Ishikawa (cell line): ENCODE measurements around the gene NOTCH2.

ENCODE experiments used
- CEBPB ChIP-seq: IDR thresholded peaks from 2 replicates; pipeline ENCODE4 v1.6.1; 2012
- CREB1 ChIP-seq: IDR thresholded peaks from 2 replicates; pipeline ENCODE4 v1.6.1; 2012; ENCODE audit warnings: low read depth
- EGR1 ChIP-seq: IDR thresholded peaks from 2 replicates; pipeline ENCODE4 v1.6.1; 2012
- EP300 ChIP-seq: IDR thresholded peaks from 2 replicates; pipeline ENCODE4 v1.6.1; 2012; ENCODE audit warnings: borderline replicate concordance
- FOXM1 ChIP-seq: IDR thresholded peaks from 2 replicates; pipeline ENCODE4 v1.6.1; 2012; ENCODE audit warnings: low read depth, borderline replicate concordance
- NFIC ChIP-seq: IDR thresholded peaks from 2 replicates; pipeline ENCODE4 v1.6.1; 2012
- RAD21 ChIP-seq: IDR thresholded peaks from 2 replicates; pipeline ENCODE4 v1.6.1; 2012; ENCODE audit warnings: low read depth
- TAF1 ChIP-seq: IDR thresholded peaks from 2 replicates; pipeline ENCODE4 v1.6.1; 2012; ENCODE audit warnings: low read depth, mild to moderate bottlenecking
- TCF12 ChIP-seq: IDR thresholded peaks from 2 replicates; pipeline ENCODE4 v1.6.1; 2012; ENCODE audit warnings: low read depth
- YY1 ChIP-seq: IDR thresholded peaks from 2 replicates; pipeline ENCODE4 v1.6.1; 2012; ENCODE audit warnings: low read depth
- ZBTB7A ChIP-seq: IDR thresholded peaks from 2 replicates; pipeline ENCODE4 v1.6.1; 2012; ENCODE audit warnings: low read depth
- TF ChIP-seq, protein P1 (sequence below): IDR thresholded peaks from 2 replicates; pipeline ENCODE4 v1.6.1; 2012
- TF ChIP-seq, protein P2 (sequence below): IDR thresholded peaks from 2 replicates; pipeline ENCODE4 v1.6.1; 2012
- TF ChIP-seq, protein P3 (sequence below): IDR thresholded peaks from 2 replicates; pipeline ENCODE4 v1.6.1; 2012; ENCODE audit warnings: low read depth, mild to moderate bottlenecking

DNA sequence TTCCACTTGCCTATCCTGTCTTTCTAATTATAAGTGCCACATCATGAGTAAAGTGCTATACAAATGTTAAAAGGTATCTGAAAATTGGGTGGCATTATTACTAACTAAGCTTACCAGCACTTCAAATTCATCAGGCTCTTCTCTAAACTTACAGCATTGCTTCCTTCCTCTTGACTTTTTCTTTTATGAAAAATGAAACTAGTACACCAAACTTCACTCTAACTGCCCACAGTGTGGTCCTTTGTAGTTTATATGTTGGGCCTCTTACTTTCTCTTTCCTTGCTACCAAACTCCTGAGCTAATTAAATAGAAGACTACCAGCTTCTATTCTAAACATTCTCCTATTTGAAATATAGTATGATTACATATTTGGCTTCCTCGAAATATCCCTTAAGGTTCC is 81.8 kb downstream of the NOTCH2 start:
- no peak for TF ChIP-seq CREB1
- TF ChIP-seq EGR1, result no peak
- TF ChIP-seq EP300, result no peak
- TF ChIP-seq RAD21, result no peak
- TF ChIP-seq CEBPB, result no peak
- TF ChIP-seq, protein P1, sequence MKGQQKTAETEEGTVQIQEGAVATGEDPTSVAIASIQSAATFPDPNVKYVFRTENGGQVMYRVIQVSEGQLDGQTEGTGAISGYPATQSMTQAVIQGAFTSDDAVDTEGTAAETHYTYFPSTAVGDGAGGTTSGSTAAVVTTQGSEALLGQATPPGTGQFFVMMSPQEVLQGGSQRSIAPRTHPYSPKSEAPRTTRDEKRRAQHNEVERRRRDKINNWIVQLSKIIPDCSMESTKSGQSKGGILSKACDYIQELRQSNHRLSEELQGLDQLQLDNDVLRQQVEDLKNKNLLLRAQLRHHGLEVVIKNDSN, result no peak
- TF ChIP-seq, protein P2, sequence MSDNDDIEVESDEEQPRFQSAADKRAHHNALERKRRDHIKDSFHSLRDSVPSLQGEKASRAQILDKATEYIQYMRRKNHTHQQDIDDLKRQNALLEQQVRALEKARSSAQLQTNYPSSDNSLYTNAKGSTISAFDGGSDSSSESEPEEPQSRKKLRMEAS, result no peak
- no peak for TF ChIP-seq FOXM1
- no peak for TF ChIP-seq TAF1
- no peak for TF ChIP-seq TCF12
- no peak for TF ChIP-seq YY1
- TF ChIP-seq, protein P3, sequence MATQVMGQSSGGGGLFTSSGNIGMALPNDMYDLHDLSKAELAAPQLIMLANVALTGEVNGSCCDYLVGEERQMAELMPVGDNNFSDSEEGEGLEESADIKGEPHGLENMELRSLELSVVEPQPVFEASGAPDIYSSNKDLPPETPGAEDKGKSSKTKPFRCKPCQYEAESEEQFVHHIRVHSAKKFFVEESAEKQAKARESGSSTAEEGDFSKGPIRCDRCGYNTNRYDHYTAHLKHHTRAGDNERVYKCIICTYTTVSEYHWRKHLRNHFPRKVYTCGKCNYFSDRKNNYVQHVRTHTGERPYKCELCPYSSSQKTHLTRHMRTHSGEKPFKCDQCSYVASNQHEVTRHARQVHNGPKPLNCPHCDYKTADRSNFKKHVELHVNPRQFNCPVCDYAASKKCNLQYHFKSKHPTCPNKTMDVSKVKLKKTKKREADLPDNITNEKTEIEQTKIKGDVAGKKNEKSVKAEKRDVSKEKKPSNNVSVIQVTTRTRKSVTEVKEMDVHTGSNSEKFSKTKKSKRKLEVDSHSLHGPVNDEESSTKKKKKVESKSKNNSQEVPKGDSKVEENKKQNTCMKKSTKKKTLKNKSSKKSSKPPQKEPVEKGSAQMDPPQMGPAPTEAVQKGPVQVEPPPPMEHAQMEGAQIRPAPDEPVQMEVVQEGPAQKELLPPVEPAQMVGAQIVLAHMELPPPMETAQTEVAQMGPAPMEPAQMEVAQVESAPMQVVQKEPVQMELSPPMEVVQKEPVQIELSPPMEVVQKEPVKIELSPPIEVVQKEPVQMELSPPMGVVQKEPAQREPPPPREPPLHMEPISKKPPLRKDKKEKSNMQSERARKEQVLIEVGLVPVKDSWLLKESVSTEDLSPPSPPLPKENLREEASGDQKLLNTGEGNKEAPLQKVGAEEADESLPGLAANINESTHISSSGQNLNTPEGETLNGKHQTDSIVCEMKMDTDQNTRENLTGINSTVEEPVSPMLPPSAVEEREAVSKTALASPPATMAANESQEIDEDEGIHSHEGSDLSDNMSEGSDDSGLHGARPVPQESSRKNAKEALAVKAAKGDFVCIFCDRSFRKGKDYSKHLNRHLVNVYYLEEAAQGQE, result no peak
- TF ChIP-seq ZBTB7A, result no peak
- TF ChIP-seq NFIC, result no peak
